HG02798 (cell line): ENCODE measurements around the gene ARMC12.
A peak's percentile ranks its signal among the peaks of the same experiment; 100 is the strongest.
"Not testable (repeated sequence)": the region's sequence is repeated elsewhere in the genome, so short reads cannot be mapped to it uniquely, and the experiment has no call there.

Source experiments
- ATAC-seq: cut with Tn5 transposase; IDR thresholded peaks from one replicate; pipeline ENCODE4 v1.9.1; 2021; ENCODE audit warnings: mild to moderate bottlenecking; ENCODE audit not compliant: unreplicated experiment, poor library complexity

Gene ARMC12

GRCh38 chr6:35733633-35734032 is 3.2 kb upstream of the ARMC12 start:
- no peak for ATAC-seq

- not testable (repeated sequence) for ATAC-seq
These were observed 2.5 kb upstream of the ARMC12 start for GRCh38 chr6:35734319-35734718.

- no peak for ATAC-seq
These were observed 1.4 kb upstream of the ARMC12 start for GRCh38 chr6:35735452-35735851.

- peak; percentile 20 for ATAC-seq
These were observed 458 bp upstream of the ARMC12 start for GRCh38 chr6:35736253-35736894.

GRCh38 chr6:35737413-35738211 is 780 bp downstream of the ARMC12 start:
- ATAC-seq: no peak

GRCh38 chr6:35739645-35740524 is 3.1 kb downstream of the ARMC12 start:
- no peak for ATAC-seq

GRCh38 chr6:35742842-35743241 is 6.0 kb downstream of the ARMC12 start:
- ATAC-seq: no peak

- ATAC-seq: no peak
These were observed 8.7 kb downstream of the ARMC12 start for GRCh38 chr6:35745509-35745908.

- no peak for ATAC-seq
These were observed 9.7 kb downstream of the ARMC12 start for GRCh38 chr6:35746516-35746915.

- no peak for ATAC-seq
These were observed 11.0 kb downstream of the ARMC12 start for GRCh38 chr6:35747877-35748276.

GRCh38 chr6:35750557-35750956 is 13.7 kb downstream of the ARMC12 start:
- ATAC-seq: no peak

GRCh38 chr6:35751594-35751993 is 14.8 kb downstream of the ARMC12 start:
- ATAC-seq: no peak

GRCh38 chr6:35752330-35752729 is 15.5 kb downstream of the ARMC12 start:
- ATAC-seq: no peak

- ATAC-seq: no peak
These were observed 17.8 kb downstream of the ARMC12 start for GRCh38 chr6:35754452-35755277.

- ATAC-seq: no peak
These were observed 18.6 kb downstream of the ARMC12 start for GRCh38 chr6:35755278-35755924.

GRCh38 chr6:35757456-35758123 is 20.8 kb downstream of the ARMC12 start:
- ATAC-seq: no peak

GRCh38 chr6:35759426-35759825 is 22.6 kb downstream of the ARMC12 start:
- ATAC-seq: no peak

GRCh38 chr6:35765739-35766138 is 28.9 kb downstream of the ARMC12 start:
- no peak for ATAC-seq

GRCh38 chr6:35769211-35769610 is 32.4 kb downstream of the ARMC12 start:
- ATAC-seq: no peak
